Embryonic facial prominence (tissue), 1 donor: ENCODE results near the gene TMEM131L.
"Not testable (repeated sequence)": the region's sequence is repeated elsewhere in the genome, so short reads cannot be mapped to it uniquely, and the experiment has no call there.

ENCODE experiments used
- DNase-seq: peaks from one replicate; pipeline ENCODE4 v3.0.0-alpha.2; 2016; ENCODE audit errors: extremely low spot score

TMEM131L gene

DNA sequence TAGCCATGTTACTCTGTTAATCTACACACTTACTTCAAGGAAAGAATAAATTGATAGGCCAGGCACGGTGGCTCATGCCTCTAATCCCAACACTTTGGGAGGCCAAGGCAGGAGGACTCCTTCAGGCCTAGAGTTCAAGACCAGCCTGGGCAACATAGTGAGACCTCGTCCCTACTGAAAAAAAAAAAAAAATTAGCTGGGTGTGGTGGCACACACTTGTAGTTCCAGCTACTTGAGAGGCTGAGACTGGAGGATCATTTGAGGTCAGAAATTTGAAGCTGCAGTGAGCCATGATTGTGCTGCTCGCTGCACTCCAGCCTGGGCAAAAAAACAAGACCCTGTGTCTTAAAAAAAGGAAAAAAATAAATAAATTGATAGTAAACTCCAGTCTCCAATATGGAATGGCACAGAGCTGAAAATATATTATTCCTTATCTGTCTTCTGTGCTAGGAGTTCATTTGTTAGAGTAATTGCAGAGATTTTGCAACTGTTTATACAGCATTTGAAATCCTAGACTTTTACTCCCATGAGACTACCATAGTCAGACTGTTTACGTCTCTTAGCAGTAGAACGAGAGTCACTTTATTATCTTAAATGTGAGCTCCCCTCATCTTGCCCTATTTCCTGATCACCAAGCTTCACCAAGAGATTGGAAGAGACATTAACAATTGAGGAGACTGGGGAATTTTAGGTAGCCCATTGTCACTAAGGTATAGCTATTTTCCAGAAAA is 18.8 kb upstream of the TMEM131L start:
- no peak for DNase-seq

DNA sequence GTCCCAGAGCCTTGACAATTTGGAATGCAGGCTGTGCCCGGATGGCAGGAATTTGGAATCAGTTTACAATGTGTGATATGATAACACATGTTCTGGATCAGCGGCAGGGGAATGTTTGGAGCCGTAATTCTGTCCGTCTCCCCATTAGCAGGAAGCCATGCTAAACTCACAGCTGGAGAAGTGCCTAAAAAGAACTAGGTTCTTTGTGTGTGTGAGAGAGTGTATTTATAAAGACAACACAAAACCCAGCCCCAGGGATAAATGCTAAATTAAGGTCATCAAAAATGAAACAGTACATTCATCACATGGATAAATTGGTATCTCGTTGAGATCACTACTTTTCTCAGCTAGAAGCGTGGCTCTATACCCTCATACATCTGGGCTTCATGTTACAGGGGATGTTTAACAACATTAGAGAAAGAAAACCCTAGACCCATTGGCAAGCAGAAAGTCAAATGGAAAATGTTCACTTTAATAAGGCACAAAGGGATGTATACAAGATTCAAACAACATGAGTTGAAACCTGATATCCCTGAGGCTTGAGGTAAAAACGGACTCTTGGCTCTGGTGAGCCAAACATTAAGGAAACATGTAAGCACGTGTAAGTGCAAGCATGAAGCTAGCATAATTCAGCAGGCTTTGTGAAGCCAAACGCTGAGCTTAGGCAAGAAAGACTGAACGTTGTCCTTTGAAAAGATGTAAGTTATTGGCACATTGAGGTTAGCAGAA is 18.0 kb upstream of the TMEM131L start:
- DNase-seq, result peak; percentile 68

DNA sequence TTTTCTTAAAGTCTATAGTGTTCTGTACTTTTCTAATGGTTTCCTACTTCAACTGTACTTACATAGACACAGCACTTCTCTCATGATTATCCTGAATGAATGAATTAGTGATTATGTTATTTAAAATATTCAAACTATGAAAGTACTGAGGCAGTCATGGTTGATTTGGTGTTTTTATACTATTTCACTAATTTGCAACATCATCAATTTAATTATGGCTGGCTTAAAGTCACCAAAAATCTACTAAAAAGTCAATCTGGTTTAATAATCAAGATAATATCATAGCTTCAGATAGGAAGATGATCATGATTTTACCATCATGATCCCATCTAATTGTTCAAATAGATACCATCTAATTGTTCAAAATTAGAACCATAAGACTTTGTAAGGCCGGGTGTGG is 16.8 kb upstream of the TMEM131L start:
- DNase-seq, result no peak

DNA sequence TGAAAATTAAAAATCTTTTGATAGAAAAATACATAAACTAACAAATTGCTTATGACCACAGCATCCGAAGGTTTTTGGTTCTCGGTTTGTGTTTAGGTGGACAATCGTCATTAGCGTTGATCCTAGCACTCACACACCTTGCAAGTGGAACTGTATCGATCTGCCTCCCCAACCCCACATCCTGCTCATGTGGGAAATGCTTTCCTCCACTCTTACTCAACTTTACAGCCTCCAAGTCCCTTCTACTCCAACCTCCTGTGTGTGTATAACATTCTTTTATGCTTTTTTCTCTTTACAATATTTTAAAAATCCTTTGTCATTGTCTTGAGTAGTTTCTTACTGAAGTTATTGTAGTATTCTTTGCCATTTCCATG is 15.6 kb upstream of the TMEM131L start:
- DNase-seq, result no peak

DNA sequence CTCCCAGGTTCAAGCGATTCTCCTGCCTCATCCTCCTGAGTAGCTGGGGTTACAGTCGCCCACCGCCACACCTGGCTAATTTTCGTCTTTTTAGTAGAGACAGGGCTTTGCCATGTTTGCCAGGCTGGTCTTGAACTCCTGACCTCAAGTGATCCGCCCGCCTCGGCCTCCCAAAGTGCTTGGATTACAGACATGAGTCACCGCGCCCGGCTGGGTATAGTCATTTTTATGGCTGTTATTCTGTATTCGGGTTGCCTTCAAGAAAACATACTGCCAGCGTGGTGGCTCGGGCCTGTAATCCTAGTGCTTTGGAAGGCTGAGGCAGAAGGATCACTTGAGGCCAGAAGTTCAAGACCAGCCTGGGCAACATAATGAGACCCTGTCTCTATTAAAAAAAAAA is 15.0 kb upstream of the TMEM131L start:
- DNase-seq, result not testable (repeated sequence)

DNA sequence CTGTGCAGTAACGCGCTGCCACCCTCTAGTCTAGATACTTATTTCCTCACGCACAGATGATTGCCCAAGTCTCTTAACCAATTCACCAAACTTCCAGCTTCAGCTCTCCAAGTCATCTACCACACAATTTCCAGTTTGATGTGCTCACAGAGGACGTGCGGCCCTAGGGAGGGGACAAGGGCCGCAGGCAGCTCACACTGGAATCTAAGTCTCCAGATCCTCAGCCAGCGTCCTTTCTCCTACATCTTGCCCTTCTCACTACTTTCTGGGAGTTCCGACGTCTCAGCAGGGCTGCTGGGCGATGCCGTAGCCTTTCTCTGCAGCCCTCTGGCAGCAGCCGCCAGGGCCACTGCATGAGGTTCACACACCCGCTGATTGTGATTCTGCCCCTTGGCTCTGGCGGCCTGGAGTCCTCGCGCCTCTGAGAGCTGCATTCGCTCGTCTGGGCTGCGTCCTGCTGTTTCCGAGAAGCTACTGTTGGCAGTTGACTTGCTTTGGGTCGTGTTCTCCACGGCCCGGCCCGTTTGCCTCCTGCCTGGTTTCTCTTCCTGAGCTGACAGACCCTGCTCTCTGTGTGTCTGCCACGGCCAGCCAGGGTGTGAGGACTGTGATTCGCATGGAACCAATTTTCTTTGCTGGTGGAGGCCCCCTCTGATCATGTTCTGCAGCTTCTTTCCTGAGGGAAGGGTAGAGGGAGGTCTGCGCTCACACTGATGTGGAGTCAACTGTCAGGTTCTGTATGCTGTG is 14.1 kb upstream of the TMEM131L start:
- DNase-seq, result no peak

DNA sequence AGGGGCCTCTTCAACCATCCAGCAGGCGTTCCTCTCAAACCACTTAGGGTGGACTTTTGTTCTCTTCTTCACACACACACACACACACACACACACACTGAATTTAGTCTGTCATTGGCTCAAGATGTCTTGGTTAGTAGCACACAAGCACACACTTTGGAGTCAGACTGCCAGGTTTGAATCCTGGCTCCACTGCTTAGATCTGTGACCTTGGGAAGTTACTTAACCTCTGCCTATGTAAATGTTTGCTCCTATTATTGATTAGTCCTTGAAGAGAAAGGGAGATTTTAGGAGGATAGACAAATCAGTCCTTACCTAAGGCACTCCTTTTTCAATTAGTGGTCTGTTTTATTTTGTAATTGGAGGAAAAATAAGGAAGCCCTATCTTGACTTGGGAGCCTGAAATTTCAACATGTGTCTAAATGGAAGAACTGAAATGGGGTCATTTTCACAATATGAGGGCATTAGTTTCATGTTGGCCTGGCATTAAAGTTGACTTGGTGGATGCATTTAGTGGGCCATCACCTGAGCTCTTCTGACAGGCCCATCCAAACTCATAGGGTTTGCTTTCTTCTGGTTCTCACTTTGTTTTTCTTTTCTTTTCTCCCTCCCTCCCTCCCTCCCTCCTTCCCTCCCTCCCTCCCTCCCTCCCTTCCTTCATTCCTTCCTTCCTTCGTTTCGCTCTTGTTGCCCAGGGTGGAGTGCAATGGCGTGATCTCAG is 13.3 kb upstream of the TMEM131L start:
- DNase-seq, result no peak

DNA sequence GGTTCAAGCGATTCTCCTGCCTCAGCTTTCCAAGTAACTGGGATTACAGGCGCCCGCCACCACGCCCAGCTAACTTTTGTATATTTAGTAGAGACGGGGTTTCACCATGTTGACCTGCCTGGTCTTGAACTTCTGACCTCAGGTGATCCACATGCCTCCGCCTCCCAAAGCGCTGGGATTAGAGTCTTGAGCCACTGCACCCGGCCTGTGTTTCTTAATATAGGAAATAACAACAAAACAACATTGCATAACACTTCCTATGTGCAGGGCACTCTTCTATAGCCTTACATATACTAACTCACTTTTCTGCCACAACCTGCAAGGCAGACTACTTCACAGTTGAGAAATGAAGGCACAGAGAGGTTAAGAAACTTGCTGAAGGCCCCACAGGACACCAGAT is 12.8 kb upstream of the TMEM131L start:
- no peak for DNase-seq

DNA sequence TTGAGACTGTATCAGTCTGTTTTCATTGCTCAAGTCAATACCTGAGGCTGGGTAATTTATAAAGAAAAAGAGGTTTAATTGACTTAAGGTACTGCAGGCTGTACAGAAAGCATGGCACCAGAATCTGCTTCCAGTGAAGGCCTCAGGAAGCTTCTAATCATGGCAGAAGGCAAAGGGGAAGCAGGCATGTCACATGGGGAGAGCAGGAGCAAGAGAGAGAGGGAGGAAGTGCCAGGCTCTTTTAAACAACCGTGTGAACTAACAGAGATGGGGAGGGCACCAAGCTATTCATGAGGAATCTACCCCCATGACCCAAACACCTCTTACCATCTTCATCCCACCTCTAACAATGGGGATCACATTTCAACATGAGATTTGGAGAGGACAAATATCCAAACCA is 7.2 kb upstream of the TMEM131L start:
- no peak for DNase-seq

DNA sequence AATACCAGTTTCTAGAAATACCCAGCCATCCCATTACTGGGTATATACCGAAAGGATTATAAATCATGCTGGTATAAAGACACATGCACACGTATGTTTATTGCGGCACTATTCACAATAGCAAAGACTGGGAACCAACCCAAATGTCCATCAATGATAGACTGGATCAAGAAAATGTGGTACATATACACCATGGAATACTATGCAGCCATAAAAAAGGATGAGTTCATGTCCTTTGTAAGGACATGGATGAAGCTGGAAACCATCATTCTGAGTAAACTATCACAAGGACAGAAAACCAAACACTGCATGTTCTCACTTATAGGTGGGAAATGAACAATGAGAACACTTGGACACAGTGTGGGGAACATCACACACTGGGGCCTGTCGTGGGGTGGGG is 4.6 kb upstream of the TMEM131L start:
- not testable (repeated sequence) for DNase-seq

DNA sequence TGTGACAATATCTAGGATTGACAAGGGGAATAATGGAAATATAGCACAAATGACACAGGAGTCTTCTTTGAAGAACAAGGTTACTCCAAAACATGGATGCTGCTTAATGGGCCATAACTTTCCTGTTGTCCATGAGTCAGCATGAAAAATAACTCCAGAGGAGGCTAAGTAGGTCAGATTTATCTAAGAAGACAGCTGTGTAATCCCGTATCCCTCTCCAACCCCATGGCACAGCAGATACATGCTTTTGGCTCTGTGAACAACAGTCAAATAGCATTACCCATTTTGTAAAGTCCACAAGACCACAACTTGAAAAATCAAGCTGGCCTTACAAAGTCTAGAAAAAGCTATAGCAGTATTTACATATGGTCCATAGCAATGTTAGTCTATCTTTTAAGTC is 2.1 kb upstream of the TMEM131L start:
- no peak for DNase-seq

DNA sequence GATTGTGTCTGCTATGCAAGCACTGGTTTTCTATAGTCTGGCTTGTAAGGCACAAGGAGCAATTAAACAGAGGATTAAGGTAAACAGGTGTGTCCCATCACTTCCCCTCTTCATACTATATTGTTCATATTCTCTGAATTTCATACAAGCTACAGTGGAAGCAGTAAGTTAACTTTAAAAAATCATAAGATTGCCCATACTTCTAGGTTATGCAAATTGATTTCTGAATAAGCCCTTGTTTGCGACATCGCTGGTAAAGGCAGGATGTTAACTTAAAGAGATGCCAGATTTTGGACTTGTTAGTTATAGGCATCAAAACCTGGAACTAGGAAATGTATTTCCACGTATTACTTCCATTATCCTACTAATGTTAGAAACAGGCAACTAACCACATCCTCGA is 1.0 kb upstream of the TMEM131L start:
- no peak for DNase-seq

DNA sequence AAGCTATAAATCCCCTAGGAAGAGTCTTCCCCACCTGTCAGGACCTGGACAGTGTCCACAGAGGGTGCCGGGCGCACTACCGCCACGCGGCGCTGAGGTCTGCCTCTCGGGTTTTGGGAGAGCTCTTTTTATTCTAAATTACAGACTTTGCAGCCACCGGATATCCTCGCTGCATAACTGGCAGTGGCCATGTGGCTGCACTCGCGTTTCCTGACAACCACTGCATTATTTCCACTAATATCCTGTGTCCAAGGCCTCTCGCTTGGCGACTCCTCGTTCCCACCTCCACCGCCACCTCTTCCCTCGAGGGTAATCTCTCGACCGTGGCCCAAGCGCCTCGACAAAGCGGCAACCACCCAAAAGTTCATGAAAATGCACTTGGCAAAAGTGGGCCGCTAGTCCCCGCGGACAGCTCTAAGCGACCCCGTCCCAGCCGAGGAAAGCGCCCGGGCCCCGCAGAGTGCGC is 512 bp upstream of the TMEM131L start:
- no peak for DNase-seq

DNA sequence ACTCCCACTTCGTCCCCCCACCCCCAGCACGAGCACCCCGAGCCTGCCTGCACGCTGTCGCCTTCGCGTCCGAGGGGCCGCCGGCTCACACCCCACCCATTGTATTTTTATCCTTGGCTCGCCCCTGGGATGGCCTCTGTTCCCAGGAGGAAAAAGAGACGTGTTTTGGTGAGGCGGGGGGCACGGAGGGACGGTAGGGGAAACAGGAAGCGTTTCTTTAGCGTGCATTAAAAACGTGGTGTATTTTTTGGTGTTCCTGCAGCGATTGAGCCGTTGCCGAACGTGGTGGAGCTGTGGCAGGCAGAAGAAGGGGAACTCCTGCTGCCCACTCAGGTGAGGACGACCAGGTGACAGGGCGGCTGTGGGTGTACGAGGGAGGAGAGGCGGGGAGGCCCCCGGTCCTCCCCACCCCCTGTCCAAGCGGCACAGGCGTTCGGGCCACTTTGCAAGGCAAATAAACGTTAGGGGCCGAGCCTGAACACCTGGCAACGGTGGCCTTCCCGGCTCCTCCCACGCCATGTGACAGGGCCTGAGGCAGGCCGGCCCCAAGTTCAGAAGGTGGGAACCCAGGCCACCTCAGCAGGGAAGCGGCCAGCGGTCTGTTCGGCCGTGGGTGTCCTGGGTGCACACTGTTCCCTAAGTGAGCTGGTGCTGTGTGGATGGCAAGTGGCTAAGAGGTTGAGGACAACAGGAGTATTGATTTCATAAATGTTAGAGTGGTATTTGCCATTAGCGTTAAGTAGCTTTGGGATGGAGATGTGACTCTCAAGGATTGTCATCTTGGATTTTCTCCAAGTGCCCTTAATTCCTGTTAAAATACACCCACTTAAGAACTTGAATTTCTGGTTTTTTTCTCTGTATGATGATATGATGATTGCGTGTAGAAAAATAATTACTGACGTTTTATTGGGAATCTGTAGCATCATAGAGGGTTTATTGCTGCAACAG is 1.1 kb downstream of the TMEM131L start:
- no peak for DNase-seq

DNA sequence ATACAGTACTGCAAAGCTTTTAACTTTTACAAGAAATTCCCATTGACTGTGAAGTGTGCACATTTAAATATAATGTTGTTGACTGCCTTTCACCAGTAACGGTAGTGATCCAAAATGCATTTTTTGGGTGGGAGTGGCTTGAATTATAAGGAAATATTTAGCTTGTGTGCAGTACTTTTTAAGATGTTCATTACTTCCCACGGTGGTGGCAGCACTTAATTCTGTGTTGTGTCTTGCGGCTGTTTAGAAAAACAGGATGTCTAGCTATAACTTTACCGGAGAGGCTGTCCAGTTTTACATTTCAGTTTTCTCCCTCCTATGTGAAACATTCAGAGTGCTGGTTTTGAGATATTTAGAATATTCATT is 1.7 kb downstream of the TMEM131L start:
- DNase-seq, result no peak

DNA sequence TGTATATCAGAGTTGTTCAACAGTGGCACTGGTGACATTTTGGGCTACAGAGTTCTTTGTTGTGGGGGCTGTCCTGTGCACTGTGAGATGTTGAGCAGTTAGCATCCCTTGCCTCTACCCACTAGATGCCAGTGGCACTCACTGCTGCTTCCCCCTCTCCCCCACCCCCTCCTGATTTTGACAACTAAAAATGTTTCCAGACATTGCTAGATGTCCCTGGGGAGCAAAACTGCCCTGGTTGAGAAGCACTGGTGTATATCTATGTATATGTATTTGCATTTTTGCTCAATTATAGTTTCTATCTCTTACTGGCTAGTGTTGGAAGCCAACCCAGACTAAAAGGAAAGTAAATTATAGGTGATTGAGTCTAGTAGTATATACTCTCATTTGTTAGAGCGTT is 2.4 kb downstream of the TMEM131L start:
- no peak for DNase-seq

DNA sequence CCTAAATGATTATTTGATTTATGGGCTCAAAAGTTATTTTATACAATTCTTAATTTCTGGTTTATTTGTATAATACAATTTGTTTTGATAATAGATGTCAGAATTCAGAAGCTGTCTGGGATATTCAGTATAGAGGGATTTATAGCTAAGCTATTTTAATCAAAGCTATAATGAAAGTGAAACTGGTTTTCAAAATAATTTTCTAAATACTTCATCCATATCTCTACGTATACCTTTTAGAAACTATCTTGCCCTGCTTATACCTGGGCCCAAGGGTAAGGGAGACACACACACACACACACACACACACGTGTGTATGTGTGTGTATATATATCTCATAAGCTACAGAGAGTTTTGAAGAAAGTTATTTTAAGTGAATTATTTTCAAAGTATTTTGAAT is 2.9 kb downstream of the TMEM131L start:
- DNase-seq, result no peak

DNA sequence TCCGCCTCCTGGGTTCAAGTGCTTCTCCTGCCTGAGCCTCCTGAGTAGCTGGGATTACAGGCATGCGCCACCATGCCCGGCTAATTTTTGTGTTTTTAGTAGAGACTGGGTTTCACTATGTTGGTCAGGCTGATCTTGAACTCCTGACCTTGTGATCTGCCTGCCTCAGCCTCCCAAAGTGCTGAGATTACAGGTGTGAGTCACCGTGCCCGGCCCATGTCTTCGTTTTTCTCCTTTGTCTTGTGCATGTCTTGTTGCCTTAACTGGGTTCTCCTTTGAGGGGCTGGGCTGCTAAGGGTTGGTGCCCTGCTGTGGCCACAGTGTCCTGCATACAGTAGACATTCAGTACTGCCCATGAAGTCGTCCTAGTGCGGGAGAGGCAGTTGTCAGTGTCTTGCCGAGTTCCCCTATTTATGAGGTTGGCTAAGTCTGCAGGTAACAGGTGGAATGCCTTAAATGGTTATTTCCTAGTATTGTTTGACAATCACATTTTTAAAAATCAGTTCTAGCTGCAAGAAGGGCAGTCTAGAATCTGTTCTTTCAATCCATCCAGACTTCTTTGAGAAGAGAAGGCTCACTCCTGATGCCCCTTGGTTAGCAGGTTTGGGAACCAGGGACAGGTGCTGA is 5.0 kb downstream of the TMEM131L start:
- DNase-seq, result not testable (repeated sequence)

DNA sequence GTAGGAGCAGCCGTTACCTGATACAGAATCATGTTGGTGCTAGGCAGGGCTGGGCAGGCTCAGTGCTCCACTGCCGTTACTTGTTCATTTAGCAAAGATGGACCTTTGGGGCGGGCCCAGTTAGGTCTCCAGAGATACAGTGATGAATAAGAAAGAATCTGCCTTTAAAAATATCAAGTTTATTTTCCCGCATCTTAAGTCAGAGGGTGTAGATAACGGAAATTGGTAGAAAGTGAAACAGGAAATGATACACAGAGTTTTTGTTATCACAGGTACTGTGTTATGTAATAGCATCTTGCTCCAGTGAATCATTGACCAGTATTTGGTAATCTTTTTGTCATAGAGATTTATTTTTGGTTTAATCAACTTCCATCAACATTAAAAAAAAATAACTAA is 5.5 kb downstream of the TMEM131L start:
- DNase-seq, result no peak
